ENCODE results near the gene CCL23.
"Not testable (repeated sequence)": the region's sequence is repeated elsewhere in the genome, so short reads cannot be mapped to it uniquely, and the experiment has no call there.

Gene CCL23, protein sequence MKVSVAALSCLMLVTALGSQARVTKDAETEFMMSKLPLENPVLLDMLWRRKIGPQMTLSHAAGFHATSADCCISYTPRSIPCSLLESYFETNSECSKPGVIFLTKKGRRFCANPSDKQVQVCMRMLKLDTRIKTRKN

DNA sequence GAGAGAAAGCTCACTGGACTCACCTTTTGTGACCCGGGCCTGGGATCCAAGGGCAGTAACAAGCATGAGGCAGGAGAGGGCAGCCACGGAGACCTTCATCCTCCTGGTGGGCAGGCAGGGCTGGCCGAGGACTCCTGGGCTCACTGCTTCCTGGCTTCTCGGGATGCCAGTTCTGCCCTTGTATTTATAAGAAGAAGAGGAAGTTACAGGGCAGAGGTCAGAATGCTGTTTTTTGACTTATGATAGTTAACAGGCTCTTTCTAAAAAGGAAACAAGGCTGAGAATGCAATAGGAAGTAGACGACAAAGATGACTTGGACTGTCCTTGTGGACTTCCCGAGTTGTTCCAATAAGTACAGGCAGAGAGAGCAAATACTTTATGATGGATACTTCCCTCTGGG, at the start of gene CCL23:
Gene CCL23, minus strand, starts transcription at position 174 of the 400 bp plus-strand sequence. Its CDS starts 75 bp downstream, at position 99.
- DNase-seq = no peak

DNA sequence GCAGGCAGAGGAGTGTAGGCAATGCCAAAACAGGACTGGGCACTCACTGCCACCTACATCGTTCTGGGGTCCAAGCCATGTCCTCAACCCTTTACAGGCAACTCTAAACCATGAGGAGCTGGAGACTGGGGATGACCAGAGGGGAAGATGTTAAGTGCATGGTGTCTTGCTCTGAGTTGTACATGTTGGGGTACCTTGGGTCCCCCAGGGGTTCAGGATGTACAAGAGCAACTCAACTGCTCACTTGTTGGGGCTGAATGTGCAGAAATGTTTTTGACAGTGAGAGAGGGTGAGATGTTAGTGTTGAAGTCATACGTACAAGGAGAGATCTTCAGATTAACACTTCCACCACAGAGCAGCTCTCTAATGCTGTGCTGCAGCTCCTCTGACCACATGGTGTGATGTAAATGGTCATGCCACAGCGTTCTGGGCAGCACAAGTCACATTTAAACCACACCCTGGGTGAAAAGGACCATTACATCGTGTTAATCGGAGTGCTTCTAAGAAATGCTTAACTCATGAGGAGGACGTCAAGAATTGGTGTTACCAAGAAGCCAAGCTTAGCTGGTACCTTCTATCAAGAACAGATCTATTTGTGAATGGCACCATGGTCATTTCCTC, 48.7 kb upstream of the CCL23 start:
- no peak for DNase-seq

DNA sequence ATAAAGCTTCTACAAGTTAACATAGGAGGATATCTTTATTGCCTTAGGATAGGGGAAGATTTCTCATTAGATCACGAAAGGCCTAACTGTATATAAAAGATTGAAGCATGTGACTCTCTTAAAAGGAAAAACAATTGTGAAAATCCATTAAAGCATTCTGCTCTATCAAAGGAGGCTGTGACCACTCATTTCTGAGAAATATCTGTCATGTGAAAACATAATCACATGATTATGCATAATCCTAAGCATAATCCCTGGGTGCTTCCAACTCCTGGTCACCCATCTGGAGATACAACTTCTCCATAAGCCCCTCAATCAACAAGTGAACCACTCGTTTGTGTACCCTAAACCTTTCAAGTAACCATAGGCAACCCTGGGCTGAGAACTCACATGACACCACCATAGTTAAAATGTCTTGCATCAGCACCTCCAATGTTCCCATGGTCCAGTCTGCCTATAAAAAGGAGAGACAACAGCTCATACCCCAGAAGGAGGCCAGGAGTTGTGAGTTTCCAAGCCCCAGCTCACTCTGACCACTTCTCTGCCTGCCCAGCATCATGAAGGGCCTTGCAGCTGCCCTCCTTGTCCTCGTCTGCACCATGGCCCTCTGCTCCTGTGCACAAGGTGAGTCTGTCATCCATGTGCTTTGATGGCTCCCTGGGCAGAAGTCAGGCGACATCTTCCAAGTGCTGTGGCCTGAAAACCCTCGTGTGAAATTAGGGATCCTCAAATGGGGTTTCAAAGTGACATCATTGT, 46.2 kb upstream of the CCL23 start, which contains the start of gene CCL18:
Gene CCL18, plus strand, starts transcription at position 487 of the 756 bp plus-strand sequence. Its CDS starts 71 bp downstream, at position 558.
- DNase-seq = no peak

DNA sequence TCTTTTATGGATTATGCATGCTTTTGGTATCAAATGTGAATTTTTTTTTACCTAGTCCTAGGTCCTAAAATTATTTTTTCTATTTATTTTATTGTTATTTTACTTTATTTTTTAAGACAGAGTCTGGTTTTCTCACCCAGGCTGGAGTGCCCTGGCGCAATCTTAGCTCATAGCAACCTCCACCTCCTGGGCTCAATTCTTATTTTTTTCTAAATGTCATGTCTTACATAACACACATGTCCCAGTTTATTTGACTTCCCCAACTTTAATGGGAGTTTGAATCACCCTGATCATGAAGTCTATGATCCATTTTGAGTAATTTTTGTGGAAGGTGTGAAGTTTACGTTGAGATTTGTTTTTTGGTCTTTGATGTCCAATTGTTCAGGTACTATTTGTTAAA, 43.0 kb upstream of the CCL23 start:
- no peak for DNase-seq

GRCh38 chr17:36059406-36059805, 41.6 kb upstream of the CCL23 start:
- DNase-seq = no peak

GRCh38 chr17:36057911-36058310, 40.1 kb upstream of the CCL23 start:
- DNase-seq = no peak

- DNase-seq = no peak
Measured at GRCh38 chr17:36055921-36056520, 38.2 kb upstream of the CCL23 start.

- DNase-seq = no peak
Measured at GRCh38 chr17:36055171-36055570, 37.4 kb upstream of the CCL23 start.

DNA sequence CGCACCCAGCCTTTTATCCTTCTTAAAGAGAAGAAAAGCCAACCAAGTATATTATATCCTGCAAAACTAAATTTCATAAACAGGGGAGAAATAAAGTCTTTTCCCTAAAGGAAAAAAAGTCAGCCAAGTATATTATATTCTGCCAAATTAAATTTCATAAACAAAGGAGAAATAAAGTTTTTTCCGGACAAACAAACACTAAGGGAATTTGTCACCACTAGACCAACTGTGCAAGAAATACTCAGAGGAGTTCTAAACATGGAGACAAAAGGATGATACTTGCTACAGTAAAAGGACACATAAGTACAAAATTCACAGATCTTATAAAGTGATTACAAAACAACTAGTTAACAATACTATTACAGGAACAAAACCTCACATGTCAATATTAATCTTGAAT, 31.9 kb upstream of the CCL23 start:
- DNase-seq = no peak

DNA sequence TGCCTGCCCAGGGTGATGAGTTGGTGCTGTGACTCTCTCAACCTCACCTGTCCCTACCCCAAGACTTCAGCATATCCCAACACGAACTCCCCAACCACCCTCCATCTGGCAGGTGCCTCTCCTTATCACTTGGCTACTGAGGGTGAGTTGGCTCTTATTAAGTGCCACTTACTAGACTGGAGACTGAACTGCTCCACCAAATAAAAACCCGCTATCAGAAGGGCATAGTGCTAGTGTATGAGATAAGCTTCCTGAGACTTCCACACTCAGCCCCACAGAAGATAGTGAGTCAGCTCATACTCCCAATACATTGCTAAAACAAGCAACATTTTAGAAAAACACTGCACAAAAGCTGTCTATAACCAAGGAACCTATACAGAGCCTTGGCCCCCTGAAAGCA, 30.3 kb upstream of the CCL23 start:
- no peak for DNase-seq

DNA sequence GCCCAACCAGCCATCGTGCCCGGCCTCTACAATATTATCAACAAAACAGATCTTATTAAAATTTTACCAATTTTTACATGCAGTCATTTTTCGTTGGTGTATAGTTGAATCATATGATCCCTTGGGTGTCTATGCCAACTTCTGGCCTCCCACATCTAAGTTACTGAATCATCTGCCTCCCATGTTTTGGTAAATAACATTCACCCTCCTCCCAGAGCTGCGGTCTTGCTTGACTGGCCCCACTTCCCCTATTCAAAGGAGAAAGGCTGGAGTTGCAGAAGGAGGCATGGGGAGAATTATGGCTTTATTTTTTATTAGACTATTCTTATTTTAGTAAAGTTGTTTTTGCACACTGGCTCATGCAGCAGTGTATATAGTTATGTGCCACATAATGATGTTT, 18.5 kb upstream of the CCL23 start:
- DNase-seq = no peak

GRCh38 chr17:36034127-36034526, 16.4 kb upstream of the CCL23 start:
- no peak for DNase-seq

GRCh38 chr17:36030956-36031355, 13.2 kb upstream of the CCL23 start:
- no peak for DNase-seq

DNA sequence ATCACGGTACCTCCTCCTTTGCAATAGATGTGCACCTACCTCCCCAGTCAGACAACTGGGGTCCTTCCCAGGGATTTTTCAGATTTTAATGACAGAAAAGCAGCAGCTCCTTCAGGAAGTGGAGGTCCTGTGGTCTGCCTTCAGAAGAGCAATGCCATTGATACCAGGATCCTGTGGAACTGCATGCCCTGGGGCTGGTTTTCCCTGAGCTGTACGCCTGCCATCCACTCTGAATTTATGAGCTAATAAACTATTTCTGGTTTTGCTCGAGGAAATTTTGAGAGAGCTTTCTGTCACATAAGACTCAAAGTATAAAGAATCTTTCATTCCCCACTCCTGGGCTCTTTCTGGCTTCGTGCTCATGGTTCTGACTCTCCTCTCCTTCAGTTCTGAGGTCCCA, 10.0 kb upstream of the CCL23 start:
- no peak for DNase-seq

DNA sequence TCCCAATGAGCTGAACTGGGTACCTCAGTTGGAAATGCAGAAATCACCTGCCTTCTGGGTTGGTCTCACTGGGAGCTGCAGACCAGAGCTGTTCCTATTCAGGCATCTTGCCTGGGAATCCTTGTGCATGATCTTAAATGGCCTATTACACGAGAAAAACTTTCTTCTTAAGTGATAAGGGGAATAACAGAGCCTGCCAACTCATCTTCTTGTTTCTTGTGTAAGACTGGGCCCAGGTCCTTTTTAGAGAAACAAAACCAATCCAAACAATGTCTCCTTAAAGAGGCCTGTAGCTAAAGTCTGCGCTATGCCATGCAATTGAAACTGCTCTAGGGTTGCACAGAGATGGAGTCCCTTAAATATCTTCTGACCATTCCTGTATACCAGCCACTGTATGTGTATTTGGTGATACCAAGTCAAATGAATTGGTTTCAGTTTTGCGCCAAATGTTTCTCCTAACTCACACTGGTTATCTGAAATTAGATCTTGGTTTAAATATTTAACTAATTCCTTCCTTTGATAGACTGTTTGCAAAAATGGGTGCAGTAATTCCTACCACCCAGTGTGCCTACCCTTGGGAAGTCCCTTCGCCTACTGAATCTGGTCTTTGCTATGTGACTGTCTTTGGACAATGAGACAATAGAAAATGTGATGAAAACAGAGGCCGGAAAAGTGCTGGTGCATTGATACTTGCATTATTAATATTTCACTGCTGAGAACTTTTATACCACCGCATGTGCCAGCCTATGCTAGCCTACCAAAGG, 6.5 kb upstream of the CCL23 start:
- DNase-seq = no peak

DNA sequence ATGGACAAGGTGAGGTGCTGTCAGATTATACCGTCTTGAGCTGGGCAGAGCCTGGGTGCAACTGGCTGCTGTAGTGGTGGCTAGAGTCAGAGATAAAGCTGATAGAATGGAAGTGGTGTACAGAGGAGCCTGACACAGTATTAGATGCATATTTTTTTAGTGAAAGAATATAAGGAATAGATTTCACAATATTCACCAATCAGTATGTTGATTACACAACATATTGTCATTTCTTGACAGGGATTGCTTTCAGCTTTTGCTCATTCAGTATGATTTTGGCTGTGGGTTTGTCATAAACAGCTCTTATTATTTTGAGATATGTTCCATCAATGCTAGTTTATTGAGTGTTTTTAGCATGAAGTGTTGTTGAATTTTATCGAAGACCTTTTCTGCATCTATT, 1.7 kb upstream of the CCL23 start:
- no peak for DNase-seq

GRCh38 chr17:36016555-36016954, 1.2 kb downstream of the CCL23 start:
- no peak for DNase-seq

- DNase-seq = not testable (repeated sequence)
Measured at GRCh38 chr17:36015895-36016294, 1.9 kb downstream of the CCL23 start.

GRCh38 chr17:36014946-36015345, 2.8 kb downstream of the CCL23 start:
- DNase-seq = no peak

DNA sequence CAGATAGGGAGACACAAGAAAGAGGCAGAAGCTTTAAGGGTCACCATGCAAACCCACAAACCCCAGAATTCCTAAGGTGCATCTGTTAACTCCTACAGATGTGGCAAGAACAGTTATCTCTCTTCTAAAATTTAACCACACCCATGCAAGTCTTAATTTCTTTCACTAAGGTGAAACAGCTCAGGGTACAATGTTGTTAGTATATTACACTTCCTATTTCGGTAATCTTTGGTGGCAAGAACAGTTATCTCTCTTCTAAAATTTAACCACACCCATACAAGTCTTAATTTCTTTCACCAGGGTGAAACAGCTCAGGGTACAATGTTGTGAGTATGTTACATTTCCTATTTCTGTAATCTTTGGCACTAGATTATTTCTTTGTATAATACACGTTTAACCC, 6.6 kb downstream of the CCL23 start:
- DNase-seq = no peak

- peak in 1 of 2 experiments; percentile 2 for DNase-seq
Measured at GRCh38 chr17:36008998-36009665, 8.6 kb downstream of the CCL23 start.

- DNase-seq = no peak
Measured at GRCh38 chr17:36004594-36005108, 13.1 kb downstream of the CCL23 start.

All from NCI-H446 (cell line).